ENCODE data around the gene CIAO1. TPM values are rescaled to one million over a fixed set of nuclear protein-coding genes. Genes with fewer than 3 reads are reported as not detected.
"Not testable (repeated sequence)": the region's sequence is repeated elsewhere in the genome, so short reads cannot be mapped to it uniquely, and the experiment has no call there.

The CIAO1 gene
- total RNA-seq, 1 experiment from 2014 or later = 82.8 TPM

DNA sequence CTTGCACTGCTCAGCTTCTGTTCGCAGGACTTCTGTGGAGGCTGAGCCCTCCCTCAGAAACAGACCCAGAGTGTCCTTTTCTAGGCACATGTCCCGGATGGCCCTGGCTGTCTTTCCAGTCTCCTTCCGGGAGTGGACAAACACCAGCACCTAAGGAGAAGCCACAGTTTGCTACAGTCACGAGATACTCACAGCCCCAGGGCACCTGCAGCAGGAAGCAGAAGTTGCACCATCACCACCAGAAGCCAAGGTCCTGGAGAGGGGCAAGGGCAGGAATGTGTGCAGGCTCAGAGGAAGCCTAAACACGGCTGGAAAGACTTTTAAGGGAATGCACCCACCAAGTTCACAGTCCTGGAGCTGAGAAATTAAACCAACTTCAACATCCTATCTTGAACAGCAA, 25.7 kb downstream of the CIAO1 start:
- ATAC-seq (no peak), DNase-seq (ENCODE audit: low spot score) (no peak)
- Mint-ChIP-seq H3K9me3 (no peaks in the 10 kb centered on the region), H3K4me1 (no peaks in the 10 kb centered on the region), H3K4me3 (no peak overlapping the region), H3K27me3 (ENCODE audit: low read depth) (no peaks in the 10 kb centered on the region), H3K27ac (no peak overlapping the region), H3K36me3 (peaks cover 93% of the 10 kb centered on the region)
- TF ChIP-seq RORB (CRISPR knock-in tag; IDR thresholded peaks at IDR 0.05) (no peak), EMX1 (CRISPR knock-in tag; IDR thresholded peaks at IDR 0.05) (no peak), HMGA2 (CRISPR knock-in tag; IDR thresholded peaks at IDR 0.05) (no peak), OVOL2 (CRISPR knock-in tag; IDR thresholded peaks at IDR 0.05; ENCODE audit: borderline replicate concordance) (no peak), ZNF121 (CRISPR knock-in tag; IDR thresholded peaks at IDR 0.05) (no peak), TP53 (CRISPR knock-in tag; IDR thresholded peaks at IDR 0.05) (no peak), FOXJ3 (CRISPR knock-in tag; IDR thresholded peaks at IDR 0.05; ENCODE audit: borderline replicate concordance) (no peak), ZNF232 (CRISPR knock-in tag; IDR thresholded peaks at IDR 0.05) (no peak), ZNF423 (CRISPR knock-in tag; IDR thresholded peaks at IDR 0.05) (no peak), TEAD4 (CRISPR knock-in tag; IDR thresholded peaks at IDR 0.05) (no peak)
- TF ChIP-seq, protein P1, sequence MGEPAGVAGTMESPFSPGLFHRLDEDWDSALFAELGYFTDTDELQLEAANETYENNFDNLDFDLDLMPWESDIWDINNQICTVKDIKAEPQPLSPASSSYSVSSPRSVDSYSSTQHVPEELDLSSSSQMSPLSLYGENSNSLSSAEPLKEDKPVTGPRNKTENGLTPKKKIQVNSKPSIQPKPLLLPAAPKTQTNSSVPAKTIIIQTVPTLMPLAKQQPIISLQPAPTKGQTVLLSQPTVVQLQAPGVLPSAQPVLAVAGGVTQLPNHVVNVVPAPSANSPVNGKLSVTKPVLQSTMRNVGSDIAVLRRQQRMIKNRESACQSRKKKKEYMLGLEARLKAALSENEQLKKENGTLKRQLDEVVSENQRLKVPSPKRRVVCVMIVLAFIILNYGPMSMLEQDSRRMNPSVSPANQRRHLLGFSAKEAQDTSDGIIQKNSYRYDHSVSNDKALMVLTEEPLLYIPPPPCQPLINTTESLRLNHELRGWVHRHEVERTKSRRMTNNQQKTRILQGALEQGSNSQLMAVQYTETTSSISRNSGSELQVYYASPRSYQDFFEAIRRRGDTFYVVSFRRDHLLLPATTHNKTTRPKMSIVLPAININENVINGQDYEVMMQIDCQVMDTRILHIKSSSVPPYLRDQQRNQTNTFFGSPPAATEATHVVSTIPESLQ (CRISPR knock-in tag; IDR thresholded peaks at IDR 0.05) = no peak
- TF ChIP-seq, protein P2, sequence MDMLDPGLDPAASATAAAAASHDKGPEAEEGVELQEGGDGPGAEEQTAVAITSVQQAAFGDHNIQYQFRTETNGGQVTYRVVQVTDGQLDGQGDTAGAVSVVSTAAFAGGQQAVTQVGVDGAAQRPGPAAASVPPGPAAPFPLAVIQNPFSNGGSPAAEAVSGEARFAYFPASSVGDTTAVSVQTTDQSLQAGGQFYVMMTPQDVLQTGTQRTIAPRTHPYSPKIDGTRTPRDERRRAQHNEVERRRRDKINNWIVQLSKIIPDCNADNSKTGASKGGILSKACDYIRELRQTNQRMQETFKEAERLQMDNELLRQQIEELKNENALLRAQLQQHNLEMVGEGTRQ (CRISPR knock-in tag; IDR thresholded peaks at IDR 0.05) = no peak
- TF ChIP-seq, protein P3, sequence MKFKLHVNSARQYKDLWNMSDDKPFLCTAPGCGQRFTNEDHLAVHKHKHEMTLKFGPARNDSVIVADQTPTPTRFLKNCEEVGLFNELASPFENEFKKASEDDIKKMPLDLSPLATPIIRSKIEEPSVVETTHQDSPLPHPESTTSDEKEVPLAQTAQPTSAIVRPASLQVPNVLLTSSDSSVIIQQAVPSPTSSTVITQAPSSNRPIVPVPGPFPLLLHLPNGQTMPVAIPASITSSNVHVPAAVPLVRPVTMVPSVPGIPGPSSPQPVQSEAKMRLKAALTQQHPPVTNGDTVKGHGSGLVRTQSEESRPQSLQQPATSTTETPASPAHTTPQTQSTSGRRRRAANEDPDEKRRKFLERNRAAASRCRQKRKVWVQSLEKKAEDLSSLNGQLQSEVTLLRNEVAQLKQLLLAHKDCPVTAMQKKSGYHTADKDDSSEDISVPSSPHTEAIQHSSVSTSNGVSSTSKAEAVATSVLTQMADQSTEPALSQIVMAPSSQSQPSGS (CRISPR knock-in tag; IDR thresholded peaks at IDR 0.05; ENCODE audit: borderline replicate concordance, low read depth) = no peak
- TF ChIP-seq, protein P4, sequence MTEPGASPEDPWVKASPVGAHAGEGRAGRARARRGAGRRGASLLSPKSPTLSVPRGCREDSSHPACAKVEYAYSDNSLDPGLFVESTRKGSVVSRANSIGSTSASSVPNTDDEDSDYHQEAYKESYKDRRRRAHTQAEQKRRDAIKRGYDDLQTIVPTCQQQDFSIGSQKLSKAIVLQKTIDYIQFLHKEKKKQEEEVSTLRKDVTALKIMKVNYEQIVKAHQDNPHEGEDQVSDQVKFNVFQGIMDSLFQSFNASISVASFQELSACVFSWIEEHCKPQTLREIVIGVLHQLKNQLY (CRISPR knock-in tag; IDR thresholded peaks at IDR 0.05) = no peak
- TF ChIP-seq, protein P5, sequence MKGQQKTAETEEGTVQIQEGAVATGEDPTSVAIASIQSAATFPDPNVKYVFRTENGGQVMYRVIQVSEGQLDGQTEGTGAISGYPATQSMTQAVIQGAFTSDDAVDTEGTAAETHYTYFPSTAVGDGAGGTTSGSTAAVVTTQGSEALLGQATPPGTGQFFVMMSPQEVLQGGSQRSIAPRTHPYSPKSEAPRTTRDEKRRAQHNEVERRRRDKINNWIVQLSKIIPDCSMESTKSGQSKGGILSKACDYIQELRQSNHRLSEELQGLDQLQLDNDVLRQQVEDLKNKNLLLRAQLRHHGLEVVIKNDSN (CRISPR knock-in tag; IDR thresholded peaks at IDR 0.05) = no peak
- CTCF ChIA-PET = no interaction called here
- POLR2A ChIA-PET = no interaction called here

DNA sequence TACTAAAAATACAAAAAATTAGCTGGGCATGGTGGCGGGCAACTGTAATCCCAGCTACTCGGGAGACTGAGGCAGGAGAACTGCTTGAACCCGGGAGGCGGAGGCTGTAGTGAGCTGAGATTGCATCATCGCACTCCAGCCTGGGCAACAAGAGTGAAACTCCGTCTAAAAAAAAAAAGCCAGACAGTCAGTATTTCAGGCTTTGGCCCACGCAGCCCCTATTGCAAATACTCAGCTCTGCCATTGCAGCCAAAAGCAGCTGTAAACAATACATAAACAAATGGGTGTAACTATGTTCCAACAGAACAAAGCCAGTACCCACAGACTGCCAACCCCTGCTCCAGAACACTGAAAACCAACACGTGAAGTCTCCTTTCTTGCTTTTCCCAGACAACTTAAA, 28.2 kb downstream of the CIAO1 start:
- H3K27ac Mint-ChIP-seq; ATAC-seq; H3K4me3 Mint-ChIP-seq; H3K4me1 Mint-ChIP-seq; H3K9me3 Mint-ChIP-seq; DNase-seq (ENCODE audit: low spot score); CTCF ChIA-PET; POLR2A ChIA-PET; H3K27me3 Mint-ChIP-seq (ENCODE audit: low read depth): not testable (repeated sequence)
- peaks cover 93% of the 10 kb centered on the region for H3K36me3 Mint-ChIP-seq

DNA sequence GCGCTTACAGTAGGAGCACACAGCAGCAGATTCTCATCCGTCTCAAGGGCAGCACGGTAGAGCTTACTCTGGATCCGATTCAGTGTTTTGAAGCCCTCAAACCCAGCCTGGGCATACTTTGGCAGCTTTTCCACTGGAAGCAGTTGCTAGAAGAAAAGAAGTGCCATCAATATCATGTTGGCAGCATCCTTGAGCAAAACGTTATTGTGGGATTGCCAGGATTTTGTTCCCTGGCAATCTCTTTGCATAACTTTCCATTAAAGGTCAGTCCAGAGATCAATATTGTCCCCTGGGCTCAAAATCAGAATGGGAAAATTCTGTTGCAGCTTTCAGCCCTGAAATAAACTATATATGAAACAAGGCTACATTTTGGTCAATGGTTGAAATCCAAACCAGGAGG, 30.9 kb downstream of the CIAO1 start:
- no peak overlapping the region for H3K4me3 Mint-ChIP-seq
- DNase-seq (ENCODE audit: low spot score) (no peak), ATAC-seq (no peak)
- TF ChIP-seq, protein P6, sequence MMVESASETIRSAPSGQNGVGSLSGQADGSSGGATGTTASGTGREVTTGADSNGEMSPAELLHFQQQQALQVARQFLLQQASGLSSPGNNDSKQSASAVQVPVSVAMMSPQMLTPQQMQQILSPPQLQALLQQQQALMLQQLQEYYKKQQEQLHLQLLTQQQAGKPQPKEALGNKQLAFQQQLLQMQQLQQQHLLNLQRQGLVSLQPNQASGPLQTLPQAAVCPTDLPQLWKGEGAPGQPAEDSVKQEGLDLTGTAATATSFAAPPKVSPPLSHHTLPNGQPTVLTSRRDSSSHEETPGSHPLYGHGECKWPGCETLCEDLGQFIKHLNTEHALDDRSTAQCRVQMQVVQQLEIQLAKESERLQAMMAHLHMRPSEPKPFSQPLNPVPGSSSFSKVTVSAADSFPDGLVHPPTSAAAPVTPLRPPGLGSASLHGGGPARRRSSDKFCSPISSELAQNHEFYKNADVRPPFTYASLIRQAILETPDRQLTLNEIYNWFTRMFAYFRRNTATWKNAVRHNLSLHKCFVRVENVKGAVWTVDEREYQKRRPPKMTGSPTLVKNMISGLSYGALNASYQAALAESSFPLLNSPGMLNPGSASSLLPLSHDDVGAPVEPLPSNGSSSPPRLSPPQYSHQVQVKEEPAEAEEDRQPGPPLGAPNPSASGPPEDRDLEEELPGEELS (CRISPR knock-in tag; IDR thresholded peaks at IDR 0.05) = no peak
- TF ChIP-seq OVOL2 (CRISPR knock-in tag; IDR thresholded peaks at IDR 0.05; ENCODE audit: borderline replicate concordance) (no peak), SP1 (CRISPR knock-in tag; conservative IDR thresholded peaks at IDR 0.05) (no peak), ETV6 (CRISPR knock-in tag; IDR thresholded peaks at IDR 0.05) (no peak), CREM (CRISPR knock-in tag; IDR thresholded peaks at IDR 0.05) (no peak)
- TF ChIP-seq, protein P7, sequence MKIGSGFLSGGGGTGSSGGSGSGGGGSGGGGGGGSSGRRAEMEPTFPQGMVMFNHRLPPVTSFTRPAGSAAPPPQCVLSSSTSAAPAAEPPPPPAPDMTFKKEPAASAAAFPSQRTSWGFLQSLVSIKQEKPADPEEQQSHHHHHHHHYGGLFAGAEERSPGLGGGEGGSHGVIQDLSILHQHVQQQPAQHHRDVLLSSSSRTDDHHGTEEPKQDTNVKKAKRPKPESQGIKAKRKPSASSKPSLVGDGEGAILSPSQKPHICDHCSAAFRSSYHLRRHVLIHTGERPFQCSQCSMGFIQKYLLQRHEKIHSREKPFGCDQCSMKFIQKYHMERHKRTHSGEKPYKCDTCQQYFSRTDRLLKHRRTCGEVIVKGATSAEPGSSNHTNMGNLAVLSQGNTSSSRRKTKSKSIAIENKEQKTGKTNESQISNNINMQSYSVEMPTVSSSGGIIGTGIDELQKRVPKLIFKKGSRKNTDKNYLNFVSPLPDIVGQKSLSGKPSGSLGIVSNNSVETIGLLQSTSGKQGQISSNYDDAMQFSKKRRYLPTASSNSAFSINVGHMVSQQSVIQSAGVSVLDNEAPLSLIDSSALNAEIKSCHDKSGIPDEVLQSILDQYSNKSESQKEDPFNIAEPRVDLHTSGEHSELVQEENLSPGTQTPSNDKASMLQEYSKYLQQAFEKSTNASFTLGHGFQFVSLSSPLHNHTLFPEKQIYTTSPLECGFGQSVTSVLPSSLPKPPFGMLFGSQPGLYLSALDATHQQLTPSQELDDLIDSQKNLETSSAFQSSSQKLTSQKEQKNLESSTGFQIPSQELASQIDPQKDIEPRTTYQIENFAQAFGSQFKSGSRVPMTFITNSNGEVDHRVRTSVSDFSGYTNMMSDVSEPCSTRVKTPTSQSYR (CRISPR knock-in tag; IDR thresholded peaks at IDR 0.05) = no peak
- ChIA-PET POLR2A (no interaction called here), CTCF (no interaction called here)
- H3K36me3 Mint-ChIP-seq = peaks cover 87% of the 10 kb centered on the region
- no peaks in the 10 kb centered on the region for H3K4me1 Mint-ChIP-seq
- H3K9me3 Mint-ChIP-seq = no peaks in the 10 kb centered on the region
- no peaks in the 10 kb centered on the region for H3K27me3 Mint-ChIP-seq (ENCODE audit: low read depth)
- H3K27ac Mint-ChIP-seq = no peak overlapping the region

All from WTC11 (cell line).